ENCODE measurements around the gene UNK.

DNA sequence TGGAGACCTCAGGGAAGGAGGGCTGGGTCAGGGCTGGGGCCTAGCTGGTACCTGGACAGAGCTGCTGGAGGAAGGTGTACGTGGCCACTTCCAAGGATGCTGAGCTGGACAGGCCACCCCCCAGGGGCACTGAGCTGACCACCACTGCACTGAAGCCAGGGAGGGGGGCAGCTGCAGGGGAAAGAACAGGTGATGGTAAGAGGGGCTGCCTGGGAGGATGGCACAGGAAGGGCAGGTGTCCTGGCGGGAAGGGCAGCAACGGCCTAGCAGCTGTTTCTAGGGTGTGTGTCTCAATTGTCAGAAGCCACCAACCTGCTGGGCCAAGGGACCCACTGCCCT, 21.4 kb upstream of the UNK start:
- TF ChIP-seq, protein P1, sequence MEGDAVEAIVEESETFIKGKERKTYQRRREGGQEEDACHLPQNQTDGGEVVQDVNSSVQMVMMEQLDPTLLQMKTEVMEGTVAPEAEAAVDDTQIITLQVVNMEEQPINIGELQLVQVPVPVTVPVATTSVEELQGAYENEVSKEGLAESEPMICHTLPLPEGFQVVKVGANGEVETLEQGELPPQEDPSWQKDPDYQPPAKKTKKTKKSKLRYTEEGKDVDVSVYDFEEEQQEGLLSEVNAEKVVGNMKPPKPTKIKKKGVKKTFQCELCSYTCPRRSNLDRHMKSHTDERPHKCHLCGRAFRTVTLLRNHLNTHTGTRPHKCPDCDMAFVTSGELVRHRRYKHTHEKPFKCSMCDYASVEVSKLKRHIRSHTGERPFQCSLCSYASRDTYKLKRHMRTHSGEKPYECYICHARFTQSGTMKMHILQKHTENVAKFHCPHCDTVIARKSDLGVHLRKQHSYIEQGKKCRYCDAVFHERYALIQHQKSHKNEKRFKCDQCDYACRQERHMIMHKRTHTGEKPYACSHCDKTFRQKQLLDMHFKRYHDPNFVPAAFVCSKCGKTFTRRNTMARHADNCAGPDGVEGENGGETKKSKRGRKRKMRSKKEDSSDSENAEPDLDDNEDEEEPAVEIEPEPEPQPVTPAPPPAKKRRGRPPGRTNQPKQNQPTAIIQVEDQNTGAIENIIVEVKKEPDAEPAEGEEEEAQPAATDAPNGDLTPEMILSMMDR (IDR thresholded peaks at IDR 0.05): no peak
- TF ChIP-seq POLR2AphosphoS5 (IDR thresholded peaks at IDR 0.05) (no peak), EP300 (IDR thresholded peaks at IDR 0.05) (no peak)

All from sigmoid colon (tissue), 4 donors.